ENCODE measurements around the gene CATSPER3. TPM values are rescaled to one million over a fixed set of nuclear protein-coding genes. Genes with fewer than 3 reads are reported as not detected.
"Not testable (repeated sequence)": the region's sequence is repeated elsewhere in the genome, so short reads cannot be mapped to it uniquely, and the experiment has no call there.

Gene CATSPER3
- polyA plus RNA-seq, 1 donor (not counting 4 experiments of a cell fraction or from before 2014, with no cell fraction given): 0.31 TPM

GRCh38 chr5:134995850-134996402, 28.2 kb downstream of the CATSPER3 start:
- dilution Hi-C loops (cut with MboI; ENCODE audit: extremely low pct_ligation_motif_present, low sequenced_read_pairs): no loop called here
- H3K9ac ChIP-seq (ENCODE audit: control insufficient read depth, extremely low read depth, insufficient read depth, low read length): no peak overlapping the region
- H3K9me1 ChIP-seq (ENCODE audit: control insufficient read depth, extremely low read depth, insufficient read depth, low read length): no peaks in the 10 kb centered on the region
- no peaks in the 10 kb centered on the region for H3K4me1 ChIP-seq (ENCODE audit: control insufficient read depth, extremely low read depth, insufficient read depth, low read length)
- H3K4me3 ChIP-seq (ENCODE audit: control insufficient read depth in 2 of 3, extremely low read depth in 1 of 3, insufficient read depth in 2 of 3, low read depth in 1 of 3, low read length in 3 of 3): no peak overlapping the region
- TF ChIP-seq EZH2 (IDR thresholded peaks at IDR 0.05; ENCODE audit: low read length): no peak
- TF ChIP-seq, protein P1, sequence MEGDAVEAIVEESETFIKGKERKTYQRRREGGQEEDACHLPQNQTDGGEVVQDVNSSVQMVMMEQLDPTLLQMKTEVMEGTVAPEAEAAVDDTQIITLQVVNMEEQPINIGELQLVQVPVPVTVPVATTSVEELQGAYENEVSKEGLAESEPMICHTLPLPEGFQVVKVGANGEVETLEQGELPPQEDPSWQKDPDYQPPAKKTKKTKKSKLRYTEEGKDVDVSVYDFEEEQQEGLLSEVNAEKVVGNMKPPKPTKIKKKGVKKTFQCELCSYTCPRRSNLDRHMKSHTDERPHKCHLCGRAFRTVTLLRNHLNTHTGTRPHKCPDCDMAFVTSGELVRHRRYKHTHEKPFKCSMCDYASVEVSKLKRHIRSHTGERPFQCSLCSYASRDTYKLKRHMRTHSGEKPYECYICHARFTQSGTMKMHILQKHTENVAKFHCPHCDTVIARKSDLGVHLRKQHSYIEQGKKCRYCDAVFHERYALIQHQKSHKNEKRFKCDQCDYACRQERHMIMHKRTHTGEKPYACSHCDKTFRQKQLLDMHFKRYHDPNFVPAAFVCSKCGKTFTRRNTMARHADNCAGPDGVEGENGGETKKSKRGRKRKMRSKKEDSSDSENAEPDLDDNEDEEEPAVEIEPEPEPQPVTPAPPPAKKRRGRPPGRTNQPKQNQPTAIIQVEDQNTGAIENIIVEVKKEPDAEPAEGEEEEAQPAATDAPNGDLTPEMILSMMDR (optimal IDR thresholded peaks at IDR 0.05 in 1 of 3, IDR thresholded peaks at IDR 0.05 in 1 of 3, conservative IDR thresholded peaks at IDR 0.05 in 1 of 3; ENCODE audit: extremely low read depth in 1 of 3, insufficient read depth in 2 of 3, low read length in 3 of 3): no peak
- no peaks in the 10 kb centered on the region for H3K79me2 ChIP-seq (ENCODE audit: control insufficient read depth, insufficient read depth, low read length)
- DNase-seq (ENCODE audit: low read depth, low spot score): no peak
- no peak overlapping the region for H3K27ac ChIP-seq (ENCODE audit: control insufficient read depth, insufficient read depth, low read length)
- H3K4me2 ChIP-seq (ENCODE audit: control insufficient read depth, extremely low read depth, insufficient read depth, low read depth, low read length): no peak overlapping the region
- no peak overlapping the region for H2AFZ ChIP-seq (ENCODE audit: control insufficient read depth, low read length)
- H4K20me1 ChIP-seq (ENCODE audit: control insufficient read depth, extremely low read depth, insufficient read depth, low read length): no peaks in the 10 kb centered on the region
- no peaks in the 10 kb centered on the region for H3K36me3 ChIP-seq (ENCODE audit: control insufficient read depth in 2 of 2, extremely low read depth in 1 of 2, insufficient read depth in 2 of 2, low read length in 2 of 2)
- no peaks in the 10 kb centered on the region for H3K9me3 ChIP-seq (ENCODE audit: control insufficient read depth, low read depth, low read length)
- FAIRE-seq: no peak
- no peaks in the 10 kb centered on the region for H3K27me3 ChIP-seq (ENCODE audit: control insufficient read depth, extremely low read depth, insufficient read depth, low read length)

DNA sequence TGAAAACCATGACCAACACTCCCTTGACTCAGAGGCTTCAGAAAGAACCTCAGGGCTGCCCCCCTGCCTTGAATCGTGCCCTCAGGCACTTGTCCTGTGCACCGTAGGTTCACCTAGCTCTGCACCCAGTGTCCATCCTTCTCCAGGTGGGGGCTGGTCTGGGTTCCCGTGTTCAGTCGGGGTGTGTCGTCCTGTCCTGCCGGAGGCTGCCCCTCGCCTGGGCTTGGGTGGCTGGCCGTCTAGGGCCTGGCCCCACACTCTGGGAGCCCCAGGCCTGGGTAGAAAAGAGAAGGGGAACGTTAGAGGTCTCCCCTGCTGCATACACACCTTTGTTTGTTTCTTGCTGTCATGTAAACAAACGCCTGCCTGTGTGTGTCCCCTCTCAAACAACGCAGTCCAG, 29.3 kb downstream of the CATSPER3 start:
- H2AFZ ChIP-seq (ENCODE audit: control insufficient read depth, low read length): no peak overlapping the region
- no peaks in the 10 kb centered on the region for H3K9me3 ChIP-seq (ENCODE audit: control insufficient read depth, low read depth, low read length)
- no peak for TF ChIP-seq EZH2 (IDR thresholded peaks at IDR 0.05; ENCODE audit: low read length)
- TF ChIP-seq, protein P1 (optimal IDR thresholded peaks at IDR 0.05 in 1 of 3, IDR thresholded peaks at IDR 0.05 in 1 of 3, conservative IDR thresholded peaks at IDR 0.05 in 1 of 3; ENCODE audit: extremely low read depth in 1 of 3, insufficient read depth in 2 of 3, low read length in 3 of 3): no peak
- dilution Hi-C loops (cut with MboI; ENCODE audit: extremely low pct_ligation_motif_present, low sequenced_read_pairs): no loop called here
- no peaks in the 10 kb centered on the region for H3K36me3 ChIP-seq (ENCODE audit: control insufficient read depth in 2 of 2, extremely low read depth in 1 of 2, insufficient read depth in 2 of 2, low read length in 2 of 2)
- FAIRE-seq: no peak
- H3K27me3 ChIP-seq (ENCODE audit: control insufficient read depth, extremely low read depth, insufficient read depth, low read length): no peaks in the 10 kb centered on the region
- no peaks in the 10 kb centered on the region for H3K4me1 ChIP-seq (ENCODE audit: control insufficient read depth, extremely low read depth, insufficient read depth, low read length)
- H3K9me1 ChIP-seq (ENCODE audit: control insufficient read depth, extremely low read depth, insufficient read depth, low read length): no peaks in the 10 kb centered on the region
- no peak for DNase-seq (ENCODE audit: low read depth, low spot score)
- H3K79me2 ChIP-seq (ENCODE audit: control insufficient read depth, insufficient read depth, low read length): no peaks in the 10 kb centered on the region
- no peak overlapping the region for H3K4me3 ChIP-seq (ENCODE audit: control insufficient read depth in 2 of 3, extremely low read depth in 1 of 3, insufficient read depth in 2 of 3, low read depth in 1 of 3, low read length in 3 of 3)
- H3K27ac ChIP-seq (ENCODE audit: control insufficient read depth, insufficient read depth, low read length): no peak overlapping the region
- H3K9ac ChIP-seq (ENCODE audit: control insufficient read depth, extremely low read depth, insufficient read depth, low read length): no peak overlapping the region
- no peak overlapping the region for H3K4me2 ChIP-seq (ENCODE audit: control insufficient read depth, extremely low read depth, insufficient read depth, low read depth, low read length)
- H4K20me1 ChIP-seq (ENCODE audit: control insufficient read depth, extremely low read depth, insufficient read depth, low read length): no peaks in the 10 kb centered on the region

- H3K9me1 ChIP-seq (ENCODE audit: control insufficient read depth, extremely low read depth, insufficient read depth, low read length); dilution Hi-C loops (cut with MboI; ENCODE audit: extremely low pct_ligation_motif_present, low sequenced_read_pairs); H3K9me3 ChIP-seq (ENCODE audit: control insufficient read depth, low read depth, low read length); FAIRE-seq; H4K20me1 ChIP-seq (ENCODE audit: control insufficient read depth, extremely low read depth, insufficient read depth, low read length); H3K4me3 ChIP-seq (ENCODE audit: control insufficient read depth in 2 of 3, extremely low read depth in 1 of 3, insufficient read depth in 2 of 3, low read depth in 1 of 3, low read length in 3 of 3); H2AFZ ChIP-seq (ENCODE audit: control insufficient read depth, low read length); H3K79me2 ChIP-seq (ENCODE audit: control insufficient read depth, insufficient read depth, low read length); H3K36me3 ChIP-seq (ENCODE audit: control insufficient read depth in 2 of 2, extremely low read depth in 1 of 2, insufficient read depth in 2 of 2, low read length in 2 of 2); H3K27ac ChIP-seq (ENCODE audit: control insufficient read depth, insufficient read depth, low read length); H3K4me2 ChIP-seq (ENCODE audit: control insufficient read depth, extremely low read depth, insufficient read depth, low read depth, low read length); H3K27me3 ChIP-seq (ENCODE audit: control insufficient read depth, extremely low read depth, insufficient read depth, low read length); H3K4me1 ChIP-seq (ENCODE audit: control insufficient read depth, extremely low read depth, insufficient read depth, low read length); DNase-seq (ENCODE audit: low read depth, low spot score); H3K9ac ChIP-seq (ENCODE audit: control insufficient read depth, extremely low read depth, insufficient read depth, low read length): not testable (repeated sequence)
These were observed 30.4 kb downstream of the CATSPER3 start for GRCh38 chr5:134998068-134998467.
